ENCODE measurements around the gene KNDC1. TPM values are rescaled to one million over a fixed set of nuclear protein-coding genes. Genes with fewer than 3 reads are reported as not detected.
"Not testable (repeated sequence)": the region's sequence is repeated elsewhere in the genome, so short reads cannot be mapped to it uniquely, and the experiment has no call there.

Gene KNDC1
- total RNA-seq, 1 donor from 2014 or later, result not detected

DNA sequence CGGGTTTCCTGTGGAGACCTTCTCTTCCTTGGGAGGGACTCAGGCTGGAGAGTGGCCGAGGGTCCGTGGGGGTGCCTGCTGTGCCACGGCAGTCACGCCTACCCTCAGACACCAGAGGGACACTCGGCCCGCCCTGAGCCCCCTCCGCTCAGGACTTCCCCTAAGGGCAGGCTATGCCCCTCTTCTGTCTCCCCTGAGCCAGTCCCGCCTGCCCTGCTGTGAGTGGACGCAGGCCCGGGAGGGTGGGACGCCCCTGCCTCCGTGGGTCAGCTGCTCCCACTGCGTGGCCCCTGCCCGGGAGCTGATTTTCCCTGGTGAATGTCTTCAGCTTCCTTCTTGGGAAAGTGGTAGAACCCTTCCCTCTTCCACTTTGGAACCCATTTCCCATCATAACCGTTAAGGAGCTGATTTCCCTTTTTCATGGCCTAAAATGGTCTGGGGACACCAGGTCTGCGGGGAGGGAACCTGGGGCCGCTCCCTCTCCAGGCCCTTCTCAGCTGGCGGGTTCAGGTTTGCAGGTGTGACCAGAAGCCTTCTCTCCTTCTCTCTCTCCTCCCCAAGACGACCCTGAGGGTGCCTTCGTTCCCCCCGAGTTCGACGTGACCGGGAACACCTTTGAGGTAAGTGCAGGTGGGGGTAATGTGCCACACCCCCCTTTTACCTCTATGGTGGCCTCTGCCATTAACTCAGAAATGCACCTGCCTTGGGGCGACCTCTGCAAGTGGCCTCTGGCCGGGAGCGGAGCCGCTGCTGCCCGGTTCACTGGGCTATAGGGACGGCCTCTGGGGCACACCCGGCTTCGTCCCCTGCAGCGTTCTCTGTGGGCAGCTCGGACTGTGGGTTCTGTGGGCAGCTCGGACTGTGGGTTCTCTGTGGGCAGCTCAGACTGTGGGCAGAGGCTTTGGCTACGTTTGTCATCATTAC is 7.9 kb downstream of the KNDC1 start:
- DNase-seq (no peak), ATAC-seq (ENCODE audit: poor library complexity) (no peak)
- intact Hi-C loops (cut with DNase I), result no loop called here

DNA sequence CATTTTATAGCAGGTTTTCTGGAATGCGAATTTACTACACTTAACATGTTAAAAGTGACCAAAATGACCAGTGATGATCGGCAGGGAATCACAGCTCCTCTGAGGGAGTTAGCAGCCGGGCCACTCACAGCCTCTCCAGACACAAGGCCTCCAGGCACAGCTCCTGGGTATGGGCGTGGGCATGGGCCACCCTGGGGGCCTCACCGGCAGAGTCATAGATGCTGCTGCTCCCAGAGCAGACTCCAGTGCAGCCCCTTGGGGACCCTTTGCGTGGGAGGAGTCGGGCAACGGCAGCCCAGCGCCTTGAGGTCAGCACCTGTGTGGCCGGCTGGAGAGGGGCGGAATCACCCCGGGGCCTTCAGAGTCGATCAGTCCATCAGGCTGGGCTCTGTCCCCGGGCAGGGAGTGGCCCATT is 8.6 kb downstream of the KNDC1 start:
- ATAC-seq (ENCODE audit: poor library complexity), result no peak
- intact Hi-C loops (cut with DNase I), result no loop called here
- no peak for DNase-seq

DNA sequence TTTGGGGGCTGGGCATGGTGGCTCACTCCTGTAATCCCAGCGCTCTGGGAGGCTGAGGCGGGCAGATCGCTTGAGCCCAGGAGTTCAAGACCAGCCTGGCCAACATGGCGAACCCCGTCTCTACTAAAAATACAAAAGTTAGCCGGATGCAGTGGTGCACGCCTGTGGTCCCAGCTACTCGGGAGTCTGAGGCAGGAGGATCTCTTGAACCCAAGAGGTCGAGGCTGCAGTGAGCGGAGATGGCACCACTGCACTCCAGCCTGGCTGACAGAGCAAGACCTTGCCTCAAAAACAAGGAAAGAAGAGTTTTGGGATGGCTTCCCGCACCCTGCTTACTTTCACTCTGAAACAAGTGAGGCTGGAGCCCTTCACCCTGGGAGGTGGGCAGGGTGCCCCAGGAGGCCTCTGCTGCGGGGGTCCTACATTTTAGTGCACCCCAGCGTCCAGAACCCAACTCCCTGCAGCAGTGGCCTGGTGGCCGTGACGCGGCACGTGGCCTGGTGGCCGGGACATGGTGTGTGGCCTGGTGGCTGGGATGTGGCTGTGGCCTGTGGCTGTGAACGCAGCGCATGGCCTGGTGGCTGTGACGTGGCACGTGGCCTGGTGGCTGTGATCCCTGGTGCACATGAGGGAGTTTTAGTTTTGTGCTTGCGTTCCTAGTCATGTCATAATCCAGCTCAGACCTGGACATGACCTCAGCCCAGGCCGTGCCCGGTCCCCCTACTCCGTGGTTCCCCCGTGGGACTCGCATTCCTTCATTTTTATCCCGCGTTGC is 9.3 kb downstream of the KNDC1 start:
- no peak for DNase-seq
- no peak for ATAC-seq (ENCODE audit: poor library complexity)
- intact Hi-C loops (cut with DNase I), result no loop called here

DNA sequence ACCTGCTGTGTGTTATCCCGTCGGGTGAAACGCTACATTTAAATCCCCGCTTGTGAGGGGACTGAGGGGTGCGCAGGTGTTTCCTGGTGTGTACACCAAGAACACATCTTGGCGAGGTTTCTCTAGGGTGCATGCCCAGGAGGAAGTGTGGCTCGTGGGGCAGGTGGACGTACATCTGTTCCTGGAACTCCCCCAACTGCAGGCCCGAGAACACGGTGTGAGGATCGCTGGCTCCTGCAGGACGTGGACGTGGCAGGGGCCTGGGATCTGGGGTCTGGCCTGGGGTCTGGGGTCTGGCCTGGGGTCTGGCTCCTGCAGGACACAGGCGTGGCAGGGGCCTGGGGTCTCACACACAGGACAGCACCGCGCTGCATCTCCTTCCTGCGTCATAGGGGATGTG is 10.1 kb downstream of the KNDC1 start:
- intact Hi-C loops (cut with DNase I), result no loop called here
- no peak for DNase-seq

DNA sequence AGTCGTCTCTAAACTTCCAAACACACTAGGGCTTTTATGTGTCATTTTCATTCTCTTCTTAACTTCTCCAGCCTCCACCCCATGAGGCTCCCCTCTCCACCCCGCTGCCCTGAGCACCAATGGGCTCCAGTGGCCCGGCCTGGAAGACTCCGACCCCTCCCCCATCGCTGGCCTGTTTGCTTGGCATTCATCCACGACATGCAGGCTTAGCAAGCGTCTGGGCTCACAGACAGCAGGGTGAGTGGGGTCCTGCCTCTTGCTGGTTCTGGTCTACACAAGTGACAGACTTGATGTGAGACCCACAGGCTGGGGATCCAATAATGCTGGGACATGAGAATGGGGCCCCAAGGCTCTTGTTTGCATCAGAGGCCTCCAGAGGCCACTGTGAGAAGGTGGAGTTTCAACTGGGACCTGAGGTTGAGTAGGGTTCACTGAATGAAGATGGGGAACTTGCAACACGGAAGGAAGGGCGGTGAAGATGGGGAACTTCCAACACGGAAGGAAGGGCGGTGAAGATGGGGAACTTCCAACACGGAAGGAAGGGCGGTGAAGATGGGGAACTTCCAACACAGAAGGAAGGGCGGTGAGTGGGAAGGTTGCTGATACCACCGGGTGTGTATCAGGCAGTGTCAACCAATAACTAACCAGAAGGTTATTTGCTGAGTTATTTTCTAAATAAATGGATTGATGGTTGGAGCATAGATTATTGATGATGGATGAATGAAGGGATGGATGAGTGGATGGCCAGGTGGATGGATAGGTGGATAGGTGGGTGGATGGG is 14.0 kb downstream of the KNDC1 start:
- DNase-seq, result peak; percentile 30
- no peak for ATAC-seq (ENCODE audit: poor library complexity)

More for the DNA sequence above, 10.1 kb downstream of the KNDC1 start:
- ATAC-seq (ENCODE audit: poor library complexity), result no peak

DNA sequence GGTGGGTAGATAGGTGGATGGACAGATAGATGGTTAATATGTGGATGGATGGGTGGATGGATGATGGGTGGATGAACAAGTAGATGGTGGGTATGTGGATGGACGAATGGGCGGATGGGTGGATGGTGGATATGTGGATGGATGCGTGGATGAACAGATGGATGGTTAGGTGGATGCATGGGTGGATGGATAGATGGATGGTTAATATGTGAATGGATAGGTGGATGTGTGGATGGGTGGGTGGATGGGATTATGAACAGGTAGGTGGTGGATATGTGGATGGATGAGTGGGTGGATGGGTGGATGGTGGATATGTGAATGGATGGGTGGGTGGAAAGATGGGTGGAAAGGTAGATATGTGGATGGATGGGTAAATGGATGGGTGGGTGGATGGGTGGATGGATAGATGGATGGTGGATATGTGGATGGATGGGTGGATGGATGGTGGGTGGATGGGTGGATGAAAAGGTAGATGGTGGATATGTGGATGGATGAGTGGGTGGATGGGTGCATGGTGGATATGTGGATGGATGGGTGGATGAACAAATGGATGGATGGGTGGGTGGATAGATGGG is 14.8 kb downstream of the KNDC1 start:
- ATAC-seq (ENCODE audit: poor library complexity), result no peak
- intact Hi-C loops (cut with DNase I), result no loop called here

More for the DNA sequence above, 14.0 kb downstream of the KNDC1 start:
- intact Hi-C loops (cut with DNase I), result no loop called here

DNA sequence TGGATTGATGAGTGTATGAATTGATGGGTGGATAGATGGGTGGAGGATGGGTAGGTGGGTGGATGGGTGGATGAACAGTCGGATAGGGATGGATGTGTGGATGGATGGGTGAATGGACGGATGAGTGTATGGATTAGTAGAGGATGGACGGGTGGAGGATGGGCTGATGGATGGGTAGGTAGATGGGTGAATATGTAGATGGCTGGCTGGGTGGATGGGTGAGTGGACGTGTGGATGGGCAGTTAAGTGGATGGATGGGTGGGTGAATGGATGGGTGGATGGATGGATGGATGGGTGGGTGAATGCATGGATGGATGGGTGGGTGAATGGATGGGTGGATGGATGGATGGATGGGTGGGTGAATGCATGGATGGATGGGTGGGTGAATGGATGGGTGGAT is 15.6 kb downstream of the KNDC1 start:
- DNase-seq; intact Hi-C loops (cut with DNase I); ATAC-seq (ENCODE audit: poor library complexity): not testable (repeated sequence)

More for the DNA sequence above, 14.8 kb downstream of the KNDC1 start:
- DNase-seq, result no peak

DNA sequence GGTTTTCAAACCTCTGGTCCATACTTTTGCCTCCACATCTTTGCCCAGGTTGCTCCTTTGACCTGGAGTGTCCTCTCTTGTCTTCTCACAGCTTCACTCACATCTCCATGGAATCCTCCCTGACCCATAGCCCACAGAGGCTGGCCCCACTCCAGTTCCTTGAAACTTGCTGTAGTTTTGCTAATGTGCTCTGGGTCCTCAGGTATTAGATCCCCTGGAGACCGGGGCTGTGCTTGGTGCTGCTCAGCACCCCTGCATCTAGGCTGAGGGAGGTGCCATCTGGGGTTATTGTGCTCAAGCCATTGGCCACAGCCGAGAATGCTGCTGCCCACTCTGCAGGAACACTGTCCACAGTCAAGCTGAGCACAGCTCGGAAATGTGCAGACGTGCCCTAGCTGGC is 16.5 kb downstream of the KNDC1 start:
- DNase-seq (peak; percentile 5), ATAC-seq (ENCODE audit: poor library complexity) (no peak)
- intact Hi-C loops (cut with DNase I), result no loop called here

DNA sequence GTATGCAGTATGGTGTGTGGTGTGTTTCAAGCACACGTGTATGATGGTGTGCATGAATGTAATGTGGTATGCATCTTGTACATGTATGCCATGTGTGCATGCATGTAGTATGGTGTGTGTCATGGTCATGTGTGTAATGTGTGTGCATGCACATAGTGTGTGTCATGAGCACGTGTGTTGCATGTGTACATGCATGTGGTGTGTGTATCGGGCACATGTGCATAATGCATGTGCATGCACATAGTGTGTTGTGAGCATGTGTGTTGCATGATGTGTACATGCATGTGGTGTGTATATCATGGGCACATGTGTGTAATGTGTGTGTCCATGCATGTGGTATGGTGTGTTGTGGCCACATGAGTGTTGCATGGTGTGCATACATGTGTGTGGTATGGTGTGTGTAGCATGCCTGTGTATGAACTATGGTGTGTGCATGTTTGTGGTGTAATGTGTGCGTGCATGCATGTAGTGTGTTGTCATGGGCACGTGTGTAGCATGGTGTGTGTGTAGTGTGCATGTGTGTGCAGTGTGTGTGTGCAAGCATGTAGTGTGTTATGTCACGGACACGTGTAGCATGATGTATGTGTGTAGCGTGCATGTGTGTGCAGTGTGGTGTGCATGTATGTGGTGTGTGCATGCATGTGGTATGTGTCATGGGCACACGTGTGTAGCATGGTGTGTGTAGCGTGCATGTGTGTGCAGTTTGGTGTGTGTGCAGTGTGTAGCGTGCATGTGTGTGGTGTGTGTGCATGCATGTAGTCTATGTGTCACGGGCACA is 17.6 kb downstream of the KNDC1 start:
- DNase-seq (peak; percentile 14), ATAC-seq (ENCODE audit: poor library complexity) (no peak)
- intact Hi-C loops (cut with DNase I), result no loop called here

DNA sequence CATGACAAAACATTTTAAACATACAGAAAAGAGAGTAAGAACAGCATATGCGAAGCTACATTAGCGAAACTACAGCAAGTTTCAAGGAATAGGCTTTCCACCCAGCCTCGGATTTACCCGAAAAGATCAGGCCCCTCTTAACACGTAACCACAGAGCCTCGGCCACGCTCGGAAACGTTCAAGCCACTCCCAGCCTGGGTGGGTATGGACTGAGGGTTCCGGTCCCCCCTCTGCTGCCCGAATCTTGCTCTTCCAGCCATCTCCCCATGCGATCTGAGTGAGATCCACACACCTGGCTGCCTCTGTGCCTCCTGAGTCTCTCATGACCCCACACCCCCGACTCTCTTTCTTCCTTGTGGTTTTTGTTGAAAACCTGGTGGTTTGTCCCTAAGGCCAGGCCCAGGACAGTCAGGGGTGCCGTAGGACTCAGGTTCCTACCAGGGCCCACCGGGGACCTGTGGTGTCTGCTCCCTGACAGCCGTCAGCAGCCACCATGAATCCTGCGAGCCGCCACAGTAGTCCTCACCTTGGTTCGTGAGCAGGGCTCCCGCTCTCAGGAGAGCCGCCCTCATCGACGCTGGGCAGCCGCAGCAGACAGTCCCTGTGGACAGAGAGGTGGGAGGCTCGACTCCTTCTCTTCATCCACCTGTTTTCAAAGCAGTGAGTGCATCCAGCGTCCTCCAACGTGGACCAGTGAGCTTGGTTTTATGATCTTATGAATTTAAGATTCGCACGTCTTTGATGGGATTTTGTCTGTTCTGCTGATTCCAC is 18.5 kb downstream of the KNDC1 start:
- DNase-seq (peak; percentile 14), ATAC-seq (ENCODE audit: poor library complexity) (no peak)
- intact Hi-C loops (cut with DNase I), result no loop called here

DNA sequence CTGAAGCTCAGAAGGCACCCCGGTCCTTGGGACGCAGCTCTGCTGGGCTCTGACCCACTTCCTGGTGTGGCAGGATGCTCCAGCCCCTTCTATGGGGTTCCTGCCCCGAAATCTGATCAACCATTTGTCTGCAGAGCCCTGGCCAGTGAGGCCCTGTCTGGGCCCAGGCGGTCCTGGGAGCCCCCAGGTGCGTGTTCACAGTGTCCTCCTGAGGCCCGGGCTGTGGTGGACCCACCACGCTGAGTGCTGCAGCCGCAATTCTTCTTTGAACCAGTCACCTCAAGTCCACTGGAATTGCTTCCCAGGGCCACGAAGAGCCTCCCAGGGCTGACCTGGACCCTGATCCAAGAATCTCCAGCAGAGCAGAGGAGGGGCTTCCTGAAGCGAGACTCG is 19.1 kb downstream of the KNDC1 start:
- peak; percentile 29 for DNase-seq
- no peak for ATAC-seq (ENCODE audit: poor library complexity)
- intact Hi-C loops (cut with DNase I), result no loop called here

DNA sequence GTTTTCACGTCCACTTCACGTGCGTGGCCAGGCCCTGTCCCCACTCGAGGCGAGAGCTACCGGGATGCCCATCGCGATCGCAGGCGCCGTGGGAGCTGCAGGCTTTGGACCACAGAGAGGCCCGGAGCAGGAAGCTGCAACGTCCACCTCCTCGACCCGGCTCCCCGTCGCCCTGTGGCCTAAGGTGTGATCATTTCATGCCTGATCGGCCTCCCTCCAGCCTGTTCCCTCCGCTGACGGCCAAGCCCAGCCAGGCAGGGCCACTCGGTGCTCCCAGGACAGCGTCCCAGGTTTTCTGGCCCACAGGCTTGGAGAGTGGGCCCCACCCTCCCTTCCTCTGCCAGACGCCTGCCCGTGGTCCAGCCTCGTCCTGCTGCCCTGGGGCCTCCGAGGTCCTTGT is 19.6 kb downstream of the KNDC1 start:
- intact Hi-C loops (cut with DNase I), result no loop called here
- no peak for DNase-seq
- no peak for ATAC-seq (ENCODE audit: poor library complexity)

DNA sequence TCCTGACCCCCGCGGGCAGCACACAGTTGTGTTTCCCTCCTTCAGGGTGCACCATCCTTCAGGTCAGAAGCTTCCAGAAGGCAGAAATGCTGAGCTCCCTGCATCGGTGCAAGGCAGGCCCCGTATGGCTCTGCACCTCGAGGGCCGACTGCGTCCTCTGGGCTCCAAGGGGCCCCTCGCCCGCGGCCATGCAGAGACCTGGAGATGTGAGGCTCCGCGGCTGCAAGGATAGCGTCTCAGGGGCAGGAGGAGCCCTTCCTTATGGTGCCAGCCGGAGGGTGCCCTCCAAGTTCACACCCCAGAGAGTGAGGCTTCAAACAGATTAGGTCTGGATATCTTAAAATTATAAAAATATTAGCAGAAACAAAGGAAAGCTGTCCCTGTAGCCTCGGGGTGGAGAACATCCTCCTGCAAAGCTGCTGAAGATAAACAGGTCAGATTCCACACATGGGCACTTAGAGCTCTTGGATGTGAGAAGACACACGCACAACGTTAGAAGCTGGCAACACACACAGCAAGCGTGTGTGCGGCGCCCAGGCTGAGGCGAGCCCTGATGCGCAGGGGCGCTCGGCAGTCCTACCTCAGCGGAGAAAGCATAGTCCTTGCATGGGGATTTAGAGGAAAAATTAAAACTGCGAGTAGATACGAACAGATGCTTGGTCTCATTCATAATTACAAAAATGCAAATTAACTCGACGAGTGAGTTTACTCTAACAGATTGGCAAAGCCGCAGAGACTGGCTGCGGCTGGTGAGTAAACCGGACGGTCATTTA is 20.4 kb downstream of the KNDC1 start:
- ATAC-seq (ENCODE audit: poor library complexity), result no peak
- DNase-seq, result peak; percentile 18
- intact Hi-C loops (cut with DNase I), result no loop called here

DNA sequence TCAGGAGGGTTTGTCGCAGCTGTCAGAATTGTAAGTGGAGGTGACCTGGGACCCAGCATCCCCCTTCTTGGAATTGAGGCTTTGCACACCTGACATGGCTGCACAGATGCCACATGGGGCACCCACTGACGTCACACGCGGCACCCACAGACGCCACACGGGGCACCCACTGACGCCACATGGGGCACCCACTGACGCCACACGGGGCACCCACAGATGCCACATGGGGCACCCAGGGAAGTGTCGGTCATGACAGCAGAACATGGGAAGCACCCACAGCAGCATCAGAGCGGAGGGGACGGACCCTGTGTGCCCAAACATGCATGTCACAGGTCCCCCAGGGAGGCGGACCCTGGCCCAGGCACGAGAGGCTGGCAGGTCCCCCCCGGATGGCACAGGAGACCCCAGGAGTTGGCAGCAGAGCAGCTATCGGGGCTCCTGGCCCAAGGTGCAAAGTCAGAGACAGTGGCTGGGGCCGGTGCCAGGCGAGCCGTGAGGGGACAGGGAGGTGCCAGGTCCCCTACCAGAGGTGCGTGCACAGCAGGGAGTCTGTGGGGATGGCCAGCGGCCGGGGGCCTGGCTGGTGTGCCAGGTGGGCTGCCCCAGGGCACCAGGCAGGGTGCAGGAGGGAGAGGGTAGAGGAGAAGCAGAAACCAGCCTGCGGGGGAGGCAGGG is 21.1 kb downstream of the KNDC1 start:
- no peak for ATAC-seq (ENCODE audit: poor library complexity)
- DNase-seq, result peak; percentile 22
- intact Hi-C loops (cut with DNase I), result no loop called here

DNA sequence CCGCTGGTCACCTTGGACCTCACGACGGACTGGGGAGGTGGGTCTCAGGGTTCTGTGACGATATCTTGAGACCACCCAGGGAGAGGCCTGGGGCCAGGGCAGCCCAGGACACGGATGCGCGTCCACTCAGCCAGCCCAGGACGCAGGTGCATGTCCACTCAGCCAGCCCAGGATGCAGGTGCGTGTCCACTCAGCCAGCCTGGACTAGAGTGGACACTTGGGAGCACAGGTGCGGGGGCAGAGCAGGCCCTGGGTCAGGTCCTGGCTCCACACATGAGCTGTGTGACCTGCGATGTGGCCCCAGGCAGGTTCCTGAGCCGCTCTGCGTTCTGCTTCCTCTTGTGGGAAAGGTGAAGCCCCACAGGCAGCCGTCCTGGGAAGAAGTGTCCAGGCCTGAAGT is 22.2 kb downstream of the KNDC1 start:
- no peak for ATAC-seq (ENCODE audit: poor library complexity)
- DNase-seq, result peak; percentile 14
- intact Hi-C loops (cut with DNase I), result no loop called here

All from Right ventricle myocardium superior (tissue), 1 donor.